GM12878 (cell line): Measurements from ENCODE around the gene CEP170B. TPM values are rescaled to one million over a fixed set of nuclear protein-coding genes. Genes with fewer than 3 reads are reported as not detected.

Source experiments
- ATAC-seq: fragments of 200-7000 bp; cut with Tn5 transposase; 3 replicates; pipeline ENCODE4 v1.9.1; 2020; ENCODE audit warnings: mild to moderate bottlenecking, moderate library complexity
- BruUV-seq: library from RNA; stranded (reverse); fragments of 400-500 nt; replicated peaks from 2 replicates; lab custom pipeline; 2021; lab: Mats Ljungman, UMichigan
- CTCF ChIA-PET: fragments of 300-600 bp; sonication (Branson Sonifier 250); formaldehyde crosslinking; extraction: SDS; loops from one replicate; lab custom pipeline; 2021; ENCODE audit warnings: inconsistent platforms; lab: Yijun Ruan, JAX
- POLR2A ChIA-PET: fragments of 350-600 bp; formaldehyde crosslinking; extraction: SDS; loops from one replicate; lab custom pipeline; 2021; ENCODE audit warnings: inconsistent platforms; lab: Charles Lee
- RAD21 ChIA-PET: fragments of 300-600 bp; sonication (Branson Sonifier 250); formaldehyde crosslinking; loops from one replicate; lab custom pipeline; 2023; ENCODE audit warnings: antibody characterized with exemption; ENCODE audit not compliant: unreplicated experiment; lab: Charles Lee
- SMC1A ChIA-PET: fragments of 300-600 bp; sonication (Branson Sonifier 250); formaldehyde crosslinking; loops from one replicate; lab custom pipeline; 2023; ENCODE audit not compliant: unreplicated experiment, uncharacterized antibody; lab: Charles Lee
- DNase-seq: peaks from one replicate; pipeline ENCODE4 v3.0.0-alpha.2; 2011; ENCODE audit warnings: low read depth, low spot score
- FAIRE-seq: peaks from 3 replicates; lab custom pipeline; 2011; peaks lifted over from hg19 to GRCh38; lab: Jason Lieb, UNC
- H2AFZ ChIP-seq: 2 replicates; pipeline ENCODE4 v1.6.0; 2011; ENCODE audit warnings: low read depth, low read length, control low read depth; ENCODE audit not compliant: control insufficient read depth
- H3K27ac ChIP-seq: 2 replicates; pipeline ENCODE4 v1.5.1; 2011; ENCODE audit warnings: control low read depth; ENCODE audit not compliant: control insufficient read depth, insufficient read depth
- H3K27me3 ChIP-seq, 2 experiments: replicated peaks in 1 of 2; 2 replicates each; pipeline versions ENCODE4 v1.6.0 to v1.6.1; 2011; ENCODE audit warnings: low read length in 1 of 2; ENCODE audit not compliant: control insufficient read depth in 2 of 2, insufficient read depth in 2 of 2
- H3K36me3 ChIP-seq, 2 experiments: 2 replicates each; pipeline ENCODE4 v1.5.1; 2011; ENCODE audit warnings: low read length in 1 of 2; ENCODE audit not compliant: control insufficient read depth in 2 of 2, insufficient read depth in 2 of 2
- H3K4me1 ChIP-seq: 2 replicates; pipeline ENCODE4 v1.6.1; 2011; ENCODE audit warnings: mild to moderate bottlenecking, low read length, moderate library complexity, mixed read lengths; ENCODE audit not compliant: control insufficient read depth, insufficient read depth
- H3K4me2 ChIP-seq: 2 replicates; pipeline ENCODE4 v1.6.0; 2011; ENCODE audit warnings: control low read depth; ENCODE audit not compliant: control insufficient read depth, insufficient read depth
- H3K4me3 ChIP-seq: fragments of 200-600 bp; sonication (generic); 2 replicates; pipeline ENCODE4 v1.5.1; 2016
- H3K79me2 ChIP-seq: 2 replicates; pipeline ENCODE4 v1.6.0; 2011; ENCODE audit warnings: low read length; ENCODE audit not compliant: control insufficient read depth, insufficient read depth
- H3K9ac ChIP-seq: 2 replicates; pipeline ENCODE4 v1.8.0; 2011; ENCODE audit warnings: low read length, control low read depth, mixed read lengths; ENCODE audit not compliant: control insufficient read depth, insufficient read depth
- H3K9me3 ChIP-seq: replicated peaks from 3 replicates; pipeline ENCODE4 v1.5.1; 2011; ENCODE audit warnings: mild to moderate bottlenecking, low read length; ENCODE audit not compliant: control insufficient read depth, insufficient read depth
- H4K20me1 ChIP-seq: 2 replicates; pipeline ENCODE4 v1.6.0; 2011; ENCODE audit not compliant: control insufficient read depth, insufficient read depth
- CEBPZ ChIP-seq: fragments of 150-350 bp; IDR thresholded peaks from 2 replicates; pipeline ENCODE4 v1.6.1; 2016; ENCODE audit warnings: low read depth, low read length
- E4F1 ChIP-seq: fragments of 450-650 bp; IDR thresholded peaks from 2 replicates; pipeline ENCODE4 v1.6.1; 2018; ENCODE audit warnings: borderline replicate concordance, mild to moderate bottlenecking; ENCODE audit not compliant: partially characterized antibody
- MYB ChIP-seq: fragments of 150-350 bp; IDR thresholded peaks from 2 replicates; pipeline ENCODE4 v1.6.1; 2014; ENCODE audit warnings: mild to moderate bottlenecking, low read depth, low read length, borderline replicate concordance
- NR2C2 ChIP-seq: IDR thresholded peaks from 2 replicates; pipeline ENCODE4 v1.6.1; 2011; ENCODE audit warnings: borderline replicate concordance, low read depth; ENCODE audit not compliant: control insufficient read depth, insufficient read length
- NR2F1 ChIP-seq: fragments of 450-650 bp; conservative IDR thresholded peaks from 2 replicates; pipeline ENCODE4 v1.6.1; 2017; ENCODE audit warnings: mild to moderate bottlenecking
- SMAD1 ChIP-seq: fragments of 450-650 bp; IDR thresholded peaks from 2 replicates; pipeline ENCODE4 v1.6.1; 2018; ENCODE audit warnings: mild to moderate bottlenecking, low read depth; ENCODE audit not compliant: partially characterized antibody
- WGBS: methylation state at CpG from one replicate; pipeline ENCODE4 v1.1.6; 2016; ENCODE audit warnings: low lambda C conversion rate; ENCODE audit not compliant: insufficient replicate concordance, insufficient coverage; ENCODE audit errors: missing lambda C conversion rate; 5-methylcytosine and 5-hydroxymethylcytosine counted together
- in situ Hi-C: fragments of 300-500 bp; cut with MboI; formaldehyde crosslinking; loops from 9 replicates; pipeline ENCODE4 v1.14.3; 2018; ENCODE audit warnings: mixed read lengths
- intact Hi-C: fragments of 100-400 bp; cut with micrococcal nuclease; formaldehyde crosslinking; loops from one replicate; pipeline ENCODE4 v1.14.2; 2022; ENCODE audit not compliant: unreplicated experiment
- polyA plus RNA-seq, 11 experiments: library from polyadenylated mRNA; depleted of rRNA in 4 of 11; unstranded in 6 of 11; stranded (reverse) in 5 of 11; fragments of >200 nt; fragmentation: Nextera tagmentation in 4 of 11; fragmentation: Illumina TruSeq in 1 of 11; extraction: Ambion mirVana in 4 of 11; extraction: Trizol in 1 of 11; gene quantifications; 1 replicate in 1 of 11; 2 replicates in 10 of 11; pipeline versions ENCODE4 v1.2.1 to v1.2.3, GENCODE V29; 2011 to 2016; ENCODE audit warnings: inconsistent platforms in 2 of 11, missing spikeins in 2 of 11, low read depth in 1 of 11
- total RNA-seq, 4 experiments: library from RNA; depleted of rRNA in 3 of 4; stranded (reverse); fragments of >200 nt in 3 of 4; fragmentation: Illumina TruSeq in 1 of 4; extraction: Trizol in 1 of 4; gene quantifications; 2 replicates each; pipeline versions ENCODE4 v1.2.1 to v1.2.3, GENCODE V29; 2013 to 2021
- TF ChIP-seq, protein P1 (sequence below): IDR thresholded peaks from 2 replicates; pipeline ENCODE4 v1.6.1; 2011; ENCODE audit warnings: mild to moderate bottlenecking, low read depth, low read length, moderate library complexity; ENCODE audit not compliant: insufficient replicate concordance
- TF ChIP-seq, protein P2 (sequence below): fragments of 450-650 bp; formaldehyde crosslinking; IDR thresholded peaks from 2 replicates; pipeline ENCODE4 v1.4.0; 2020; ENCODE audit warnings: mild to moderate bottlenecking, moderate library complexity

Gene CEP170B
- total and polyA plus RNA-seq, 10 of the 15 experiments (the other 5 are each of a cell fraction or from before 2014, with no cell fraction given), result 0.01 to 0.44 (median 0.05) TPM; not detected in 4

DNA sequence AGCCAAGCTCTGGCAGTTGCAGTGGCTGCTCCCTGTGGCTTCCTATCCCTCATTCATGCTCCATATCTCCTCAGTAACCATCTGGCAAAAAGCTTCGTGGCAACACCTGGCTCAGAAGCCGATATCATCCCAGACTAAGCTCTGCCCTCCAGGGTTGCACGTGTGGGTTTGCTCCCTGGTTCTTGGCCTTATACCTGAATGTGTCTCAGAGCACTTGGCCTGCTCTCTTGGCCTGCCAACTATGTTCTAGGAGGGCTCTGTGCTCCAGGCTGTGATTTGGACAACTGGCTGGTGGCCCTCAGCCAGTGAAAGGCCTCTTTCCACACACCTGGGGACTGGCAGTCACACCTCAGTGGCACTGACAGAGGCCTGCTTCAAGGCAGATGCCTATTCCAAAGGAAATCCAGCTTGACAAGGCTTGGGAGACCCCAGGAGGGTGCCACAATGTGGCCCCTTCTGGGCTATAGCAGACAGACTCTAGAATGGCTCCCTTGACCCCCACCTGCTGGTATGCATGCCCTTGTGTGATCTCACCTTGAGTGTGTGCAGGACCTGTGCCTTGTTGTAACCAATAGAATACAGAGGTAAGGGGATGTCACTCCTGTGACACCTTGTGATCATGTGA is 70.1 kb downstream of the CEP170B start:
- Histone ChIP-seq H3K27me3 (peaks cover 9 to 11% of the 10 kb centered on the region in 2 experiments), H4K20me1 (no peaks in the 10 kb centered on the region; the same call in 1 of the 2 replicates), H2AFZ (no peak overlapping the region), H3K4me2 (no peak overlapping the region), H3K79me2 (no peaks in the 10 kb centered on the region), H3K9me3 (no peaks in the 10 kb centered on the region), H3K27ac (no peak overlapping the region), H3K4me1 (no peaks in the 10 kb centered on the region), H3K4me3 (no peak overlapping the region), H3K36me3 (no peaks in the 10 kb centered on the region), H3K9ac (no peak overlapping the region)
- in situ Hi-C loops, result no loop called here
- no TSS peak for BruUV-seq
- ChIA-PET RAD21 (interaction anchor here (0.6 to 1.1 kb wide), 2 partner anchors 40 to 151 kb away, joined by 3 to 4 read pairs; no protein-coding TSS in a partner anchor), CTCF (interaction anchor here (0.8 to 1.5 kb wide), 5 partner anchors 11 to 111 kb away, joined by 3 read pairs; no protein-coding TSS in a partner anchor), POLR2A (interaction anchor here (0.6 kb wide), 1 partner anchor 361 kb away, joined by 3 read pairs; no protein-coding TSS in a partner anchor), SMC1A (interaction anchor here (0.9 kb wide), 1 partner anchor 39 kb away, joined by 4 read pairs; no protein-coding TSS in a partner anchor)
- intact Hi-C loops, result no loop called here
- no peak for DNase-seq
- ATAC-seq, result no peak
- FAIRE-seq, result no peak
- 39% methylated on average over 3 of the region's 3 CpGs for WGBS
- TF ChIP-seq, protein P1, sequence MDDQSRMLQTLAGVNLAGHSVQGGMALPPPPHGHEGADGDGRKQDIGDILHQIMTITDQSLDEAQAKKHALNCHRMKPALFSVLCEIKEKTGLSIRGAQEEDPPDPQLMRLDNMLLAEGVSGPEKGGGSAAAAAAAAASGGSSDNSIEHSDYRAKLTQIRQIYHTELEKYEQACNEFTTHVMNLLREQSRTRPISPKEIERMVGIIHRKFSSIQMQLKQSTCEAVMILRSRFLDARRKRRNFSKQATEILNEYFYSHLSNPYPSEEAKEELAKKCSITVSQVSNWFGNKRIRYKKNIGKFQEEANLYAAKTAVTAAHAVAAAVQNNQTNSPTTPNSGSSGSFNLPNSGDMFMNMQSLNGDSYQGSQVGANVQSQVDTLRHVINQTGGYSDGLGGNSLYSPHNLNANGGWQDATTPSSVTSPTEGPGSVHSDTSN, result no peak
- TF ChIP-seq CEBPZ (no peak), MYB (no peak), NR2F1 (no peak), SMAD1 (no peak), NR2C2 (no peak), E4F1 (no peak)
- TF ChIP-seq, protein P2, sequence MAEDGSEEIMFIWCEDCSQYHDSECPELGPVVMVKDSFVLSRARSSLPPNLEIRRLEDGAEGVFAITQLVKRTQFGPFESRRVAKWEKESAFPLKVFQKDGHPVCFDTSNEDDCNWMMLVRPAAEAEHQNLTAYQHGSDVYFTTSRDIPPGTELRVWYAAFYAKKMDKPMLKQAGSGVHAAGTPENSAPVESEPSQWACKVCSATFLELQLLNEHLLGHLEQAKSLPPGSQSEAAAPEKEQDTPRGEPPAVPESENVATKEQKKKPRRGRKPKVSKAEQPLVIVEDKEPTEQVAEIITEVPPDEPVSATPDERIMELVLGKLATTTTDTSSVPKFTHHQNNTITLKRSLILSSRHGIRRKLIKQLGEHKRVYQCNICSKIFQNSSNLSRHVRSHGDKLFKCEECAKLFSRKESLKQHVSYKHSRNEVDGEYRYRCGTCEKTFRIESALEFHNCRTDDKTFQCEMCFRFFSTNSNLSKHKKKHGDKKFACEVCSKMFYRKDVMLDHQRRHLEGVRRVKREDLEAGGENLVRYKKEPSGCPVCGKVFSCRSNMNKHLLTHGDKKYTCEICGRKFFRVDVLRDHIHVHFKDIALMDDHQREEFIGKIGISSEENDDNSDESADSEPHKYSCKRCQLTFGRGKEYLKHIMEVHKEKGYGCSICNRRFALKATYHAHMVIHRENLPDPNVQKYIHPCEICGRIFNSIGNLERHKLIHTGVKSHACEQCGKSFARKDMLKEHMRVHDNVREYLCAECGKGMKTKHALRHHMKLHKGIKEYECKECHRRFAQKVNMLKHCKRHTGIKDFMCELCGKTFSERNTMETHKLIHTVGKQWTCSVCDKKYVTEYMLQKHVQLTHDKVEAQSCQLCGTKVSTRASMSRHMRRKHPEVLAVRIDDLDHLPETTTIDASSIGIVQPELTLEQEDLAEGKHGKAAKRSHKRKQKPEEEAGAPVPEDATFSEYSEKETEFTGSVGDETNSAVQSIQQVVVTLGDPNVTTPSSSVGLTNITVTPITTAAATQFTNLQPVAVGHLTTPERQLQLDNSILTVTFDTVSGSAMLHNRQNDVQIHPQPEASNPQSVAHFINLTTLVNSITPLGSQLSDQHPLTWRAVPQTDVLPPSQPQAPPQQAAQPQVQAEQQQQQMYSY (CRISPR knock-in tag), result no peak
